Measurements from ENCODE around the gene PRPF8.

GRCh38 chr17:1683459-1683858, 1.2 kb downstream of the PRPF8 start:
- TF ChIP-seq YY1 (IDR thresholded peaks at IDR 0.05) (no peak), CTCF (IDR thresholded peaks at IDR 0.05; ENCODE audit: low read depth, low read length, missing input control) (no peak), RAD21 (IDR thresholded peaks at IDR 0.05) (no peak)

All from liver (tissue), 3 donors.